HepG2 (cell line): Measurements from ENCODE around the gene HBG1. TPM values are rescaled to one million over a fixed set of nuclear protein-coding genes. Genes with fewer than 3 reads are reported as not detected.

Source experiments
- ATAC-seq: fragments of 200-7000 bp; cut with Tn5 transposase; 3 replicates; pipeline ENCODE4 v1.9.1; 2020; ENCODE audit warnings: mild to moderate bottlenecking, moderate library complexity
- BruUV-seq: library from RNA; stranded (reverse); fragments of 400-500 nt; replicated peaks from 2 replicates; lab custom pipeline; 2021; lab: Mats Ljungman, UMichigan
- CTCF ChIA-PET: fragments of 300-600 bp; formaldehyde crosslinking; extraction: SDS; loops from one replicate; lab custom pipeline; 2021; ENCODE audit warnings: low total read pairs, inconsistent platforms, low intra/inter-chr PET ratio; lab: Yijun Ruan, JAX
- POLR2A ChIA-PET: fragments of 350-600 bp; sonication (Branson Sonifier 250); formaldehyde crosslinking; loops from one replicate; lab custom pipeline; 2020; ENCODE audit warnings: antibody characterized with exemption, inconsistent platforms; lab: Yijun Ruan, JAX
- DNase-seq: peaks from one replicate; pipeline ENCODE4 v3.0.0-alpha.2; 2015; ENCODE audit warnings: low spot score
- FAIRE-seq: peaks from 3 replicates; lab custom pipeline; 2011; peaks lifted over from hg19 to GRCh38; lab: Jason Lieb, UNC
- H2AFZ ChIP-seq: one replicate; pipeline ENCODE4 v1.6.1; 2011; ENCODE audit warnings: low read length, inconsistent platforms
- H3K27ac ChIP-seq: fragments of 300-600 bp; 3 replicates; pipeline ENCODE4 v1.8.0; 2011; ENCODE audit warnings: mixed run types, mild to moderate bottlenecking, mixed read lengths, low read length, inconsistent platforms; ENCODE audit not compliant: insufficient read depth; ENCODE audit errors: extremely low read length
- H3K27me3 ChIP-seq, 2 experiments: fragments of 200-600 bp in 1 of 2; 2 replicates in 1 of 2; 3 replicates in 1 of 2; pipeline versions ENCODE4 v1.6.0 to v1.8.0; 2011; ENCODE audit warnings: low read length in 2 of 2, mild to moderate bottlenecking in 2 of 2, moderate library complexity in 2 of 2, inconsistent platforms in 1 of 2; ENCODE audit not compliant: insufficient read depth in 2 of 2, control insufficient read depth in 1 of 2
- H3K36me3 ChIP-seq, 2 experiments: fragments of 200-600 bp in 1 of 2; replicated peaks in 1 of 2; 2 replicates in 1 of 2; 3 replicates in 1 of 2; pipeline versions ENCODE4 v1.5.1 to v1.8.0; 2011; ENCODE audit warnings: low read length in 2 of 2, inconsistent platforms in 1 of 2; ENCODE audit not compliant: insufficient read depth in 2 of 2, control insufficient read depth in 1 of 2
- H3K4me1 ChIP-seq: 2 replicates; pipeline ENCODE4 v1.5.1; 2012; ENCODE audit warnings: low read length, inconsistent platforms; ENCODE audit not compliant: insufficient read depth
- H3K4me2 ChIP-seq: 2 replicates; pipeline ENCODE4 v1.6.0; 2011; ENCODE audit warnings: low read depth, low read length, inconsistent platforms
- H3K4me3 ChIP-seq, 3 experiments: fragments of 200-600 bp in 1 of 3; sonication (generic), shearing (Covaris generic) in 1 of 3; replicated peaks in 1 of 3; 2 replicates each; pipeline ENCODE4 v1.5.1; 2011 to 2016; ENCODE audit warnings: low read length in 3 of 3, inconsistent platforms in 2 of 3, low read depth in 2 of 3, mild to moderate bottlenecking in 2 of 3, control low read depth in 1 of 3, mixed read lengths in 1 of 3; ENCODE audit not compliant: insufficient read depth in 1 of 3
- H3K79me2 ChIP-seq: one replicate; pipeline ENCODE4 v1.6.1; 2011; ENCODE audit warnings: low read length, inconsistent platforms; ENCODE audit not compliant: insufficient read depth
- H3K9ac ChIP-seq: 2 replicates; pipeline ENCODE4 v1.6.0; 2011; ENCODE audit warnings: mild to moderate bottlenecking, low read depth, low read length, inconsistent platforms; ENCODE audit not compliant: insufficient read depth
- H3K9me3 ChIP-seq: 2 replicates; pipeline ENCODE4 v1.5.1; 2012; ENCODE audit warnings: mild to moderate bottlenecking, low read length
- H4K20me1 ChIP-seq: 2 replicates; pipeline ENCODE4 v1.6.0; 2011; ENCODE audit warnings: inconsistent platforms, mild to moderate bottlenecking, low read length, moderate library complexity; ENCODE audit not compliant: insufficient read depth
- ARID5B ChIP-seq: IDR thresholded peaks from 2 replicates; pipeline ENCODE4 v1.4.0; 2020; ENCODE audit warnings: mild to moderate bottlenecking, missing genetic modification reagents
- ATM ChIP-seq: fragments of 450-650 bp; IDR thresholded peaks from 2 replicates; pipeline ENCODE4 v1.7.1; 2017; ENCODE audit warnings: mild to moderate bottlenecking, borderline replicate concordance
- BATF2 ChIP-seq: sonication (generic); formaldehyde crosslinking; IDR thresholded peaks from 2 replicates; pipeline ENCODE4 v1.8.0; 2022; ENCODE audit warnings: mild to moderate bottlenecking, missing genetic modification reagents, moderate library complexity
- ELF4 ChIP-seq: sonication (generic); formaldehyde crosslinking; IDR thresholded peaks from 2 replicates; pipeline ENCODE4 v1.5.0; 2020; ENCODE audit warnings: missing genetic modification reagents, mild to moderate bottlenecking, moderate library complexity, borderline replicate concordance
- NCOR1 ChIP-seq: fragments of 200-600 bp; sonication (generic); IDR thresholded peaks from 2 replicates; pipeline ENCODE4 v1.7.0; 2017; ENCODE audit warnings: antibody characterized with exemption, low read length, borderline replicate concordance
- PCBP2 ChIP-seq: fragments of 200-400 bp; formaldehyde crosslinking; optimal IDR thresholded peaks from 2 replicates; pipeline ENCODE3; 2018; ENCODE audit warnings: low read length, low read depth; ENCODE audit not compliant: poor library complexity, severe bottlenecking
- PHF20 ChIP-seq: sonication (generic); formaldehyde crosslinking; IDR thresholded peaks from 2 replicates; pipeline ENCODE4 v1.5.0; 2020; ENCODE audit warnings: mild to moderate bottlenecking, missing genetic modification reagents
- RAD51 ChIP-seq: fragments of 450-650 bp; IDR thresholded peaks from 2 replicates; pipeline ENCODE4 v1.6.1; 2016; ENCODE audit warnings: borderline replicate concordance
- RBM39 ChIP-seq: fragments of 200-400 bp; formaldehyde crosslinking; IDR thresholded peaks from one replicate; pipeline ENCODE4 v1.6.1; 2018; ENCODE audit warnings: antibody characterized with exemption, mild to moderate bottlenecking, low read depth, low read length; ENCODE audit not compliant: poor library complexity, severe bottlenecking
- TGIF2 ChIP-seq: IDR thresholded peaks from 2 replicates; pipeline ENCODE4 v1.6.1; 2016; ENCODE audit warnings: control low read depth, missing compliant biosample characterization
- ZBTB3 ChIP-seq: sonication (generic); formaldehyde crosslinking; IDR thresholded peaks from 2 replicates; pipeline ENCODE4 v1.4.0; 2020; ENCODE audit warnings: low read depth, mild to moderate bottlenecking, moderate library complexity, missing genetic modification reagents, borderline replicate concordance
- ZFP36L1 ChIP-seq: sonication (generic); formaldehyde crosslinking; IDR thresholded peaks from 2 replicates; pipeline ENCODE4 v1.8.0; 2022; ENCODE audit warnings: mild to moderate bottlenecking, missing genetic modification reagents, moderate library complexity
- ZNF138 ChIP-seq: sonication (generic); formaldehyde crosslinking; IDR thresholded peaks from 2 replicates; pipeline ENCODE4 v1.5.0; 2020; ENCODE audit warnings: mild to moderate bottlenecking, low read depth, missing genetic modification reagents
- ZNF296 ChIP-seq: sonication (generic); formaldehyde crosslinking; conservative IDR thresholded peaks from 2 replicates; pipeline ENCODE4 v1.5.0; 2020; ENCODE audit warnings: mild to moderate bottlenecking, missing genetic modification reagents
- ZNF432 ChIP-seq: sonication (generic); formaldehyde crosslinking; IDR thresholded peaks from 2 replicates; pipeline ENCODE4 v1.5.0; 2020; ENCODE audit warnings: missing genetic modification reagents, mild to moderate bottlenecking, borderline replicate concordance
- ZNF557 ChIP-seq: sonication (generic); formaldehyde crosslinking; IDR thresholded peaks from 2 replicates; pipeline ENCODE4 v1.4.0; 2020; ENCODE audit warnings: missing genetic modification reagents
- ZNF839 ChIP-seq: sonication (generic); formaldehyde crosslinking; IDR thresholded peaks from 2 replicates; pipeline ENCODE4 v1.4.0; 2020; ENCODE audit warnings: missing genetic modification reagents, mild to moderate bottlenecking, borderline replicate concordance
- ZSCAN25 ChIP-seq: sonication (generic); formaldehyde crosslinking; IDR thresholded peaks from 2 replicates; pipeline ENCODE4 v1.8.0; 2022; ENCODE audit warnings: mild to moderate bottlenecking, missing genetic modification reagents
- ZXDC ChIP-seq: sonication (generic); formaldehyde crosslinking; IDR thresholded peaks from 2 replicates; pipeline ENCODE4 v1.5.0; 2020; ENCODE audit warnings: mild to moderate bottlenecking, missing genetic modification reagents
- WGBS: methylation state at CpG from one replicate; pipeline ENCODE4 v1.1.6; 2017; ENCODE audit warnings: low lambda C conversion rate; 5-methylcytosine and 5-hydroxymethylcytosine counted together
- in situ Hi-C: cut with HindIII; loops from 2 replicates; pipeline ENCODE4 v1.10.0; 2017; ENCODE audit warnings: low pct_unique_long_range_greater_than_20kb; ENCODE audit not compliant: extremely low pct_ligation_motif_present
- intact Hi-C: fragments of 100-400 bp; cut with micrococcal nuclease; formaldehyde crosslinking; loops from one replicate; pipeline ENCODE4 v1.10.0; 2022; ENCODE audit not compliant: unreplicated experiment
- polyA plus RNA-seq, 8 experiments: library from polyadenylated mRNA; depleted of rRNA in 3 of 8; stranded (reverse) in 7 of 8; unstranded in 1 of 8; fragments of >200 nt; fragmentation: Illumina TruSeq in 4 of 8; extraction: Trizol in 4 of 8; gene quantifications; 2 replicates each; pipeline versions ENCODE4 v1.2.1 to v1.2.3, GENCODE V29; 2011 to 2016; ENCODE audit warnings: low read depth in 4 of 8, missing spikeins in 1 of 8, mixed read lengths in 1 of 8; ENCODE audit not compliant: insufficient read depth in 1 of 8
- total RNA-seq, 5 experiments: library from RNA; depleted of rRNA; stranded (reverse); fragments of >200 nt; fragmentation: Illumina TruSeq; extraction: Trizol; gene quantifications; 2 replicates each; pipeline ENCODE4 v1.2.3, GENCODE V29; 2016; ENCODE audit warnings: low read depth in 1 of 5

Gene HBG1
- total and polyA plus RNA-seq, 2 of the 13 experiments (the other 11 are each of a cell fraction or from before 2014, with no cell fraction given) = not detected

- BruUV-seq = no TSS peak
- POLR2A ChIA-PET = no interaction called here
- no peak for FAIRE-seq
- TF ChIP-seq NCOR1 = no peak
- TF ChIP-seq PHF20 (CRISPR knock-in tag) = no peak
- TF ChIP-seq ARID5B (CRISPR knock-in tag) = no peak
- no peak for TF ChIP-seq ZFP36L1
- TF ChIP-seq ATM = no peak
- TF ChIP-seq ZNF839 = no peak
- no peak for TF ChIP-seq RAD51
- TF ChIP-seq TGIF2 (CRISPR knock-in tag) = no peak
- TF ChIP-seq ZNF296 (CRISPR knock-in tag) = no peak
- TF ChIP-seq ZXDC = no peak
- no peak for TF ChIP-seq ZNF557
- no peak for TF ChIP-seq BATF2 (CRISPR knock-in tag)
- TF ChIP-seq ZNF432 (CRISPR knock-in tag) = no peak
- no peak for TF ChIP-seq ZBTB3 (CRISPR knock-in tag)
- TF ChIP-seq ZSCAN25 (CRISPR knock-in tag) = no peak
- no peak for TF ChIP-seq PCBP2
- TF ChIP-seq ELF4 (CRISPR knock-in tag) = no peak
- no peak for TF ChIP-seq RBM39
- no peak for TF ChIP-seq ZNF138
Measured at GRCh38 chr11:5240458-5240857, 9.2 kb downstream of the HBG1 start.

More at GRCh38 chr11:5240458-5240857, 9.2 kb downstream of the HBG1 start:
- CTCF ChIA-PET = no interaction called here
- no peaks in the 10 kb centered on the region for H3K4me1 ChIP-seq
- no peaks in the 10 kb centered on the region for H3K79me2 ChIP-seq
- no peak overlapping the region for H3K27ac ChIP-seq
- no peaks in the 10 kb centered on the region for H4K20me1 ChIP-seq
- WGBS = 0% methylated on average over 2 of the region's 2 CpGs
- no peak overlapping the region for H3K9ac ChIP-seq
- intact Hi-C loops = no loop called here
- H3K4me2 ChIP-seq = no peak overlapping the region
- H3K9me3 ChIP-seq = no peaks in the 10 kb centered on the region
- H3K27me3 ChIP-seq = peaks cover 0 to 5% of the 10 kb centered on the region in 2 experiments; a peak in 1 of 5 replicates
- no peak overlapping the region for H2AFZ ChIP-seq
- H3K36me3 ChIP-seq = no peaks in the 10 kb centered on the region
- in situ Hi-C loops = no loop called here
- no peak for DNase-seq
- no peak overlapping the region for H3K4me3 ChIP-seq
- no peak for ATAC-seq
